NOMO-1 treated with dmso at 0.1 percent for 144 hours (cell line): Measurements from ENCODE around the gene LY6G5C.

Experiments
- DNase-seq: peaks from one replicate; lab custom pipeline; 2025; ENCODE audit not compliant: unreplicated experiment; lab: John Stamatoyannopoulos, UW

The LY6G5C gene

GRCh38 chr6:31663126-31663960, 17.5 kb downstream of the LY6G5C start:
- no peak for DNase-seq

GRCh38 chr6:31662124-31662723, 18.6 kb downstream of the LY6G5C start:
- no peak for DNase-seq

- no peak for DNase-seq
Observed at GRCh38 chr6:31661262-31662123, 19.4 kb downstream of the LY6G5C start.

- DNase-seq = peak; percentile 75
Observed at GRCh38 chr6:31660381-31661261, 20.2 kb downstream of the LY6G5C start, which contains the start of gene C6orf47. C6orf47 (minus strand) TSS chr6:31660778; CDS start chr6:31659947, 831 bp downstream.

GRCh38 chr6:31659649-31660380, 21.1 kb downstream of the LY6G5C start:
- peak; percentile 32 for DNase-seq

GRCh38 chr6:31658983-31659648, 21.8 kb downstream of the LY6G5C start:
- no peak for DNase-seq

GRCh38 chr6:31658158-31658688, 22.6 kb downstream of the LY6G5C start:
- no peak for DNase-seq

GRCh38 chr6:31657406-31658157, 23.3 kb downstream of the LY6G5C start:
- DNase-seq = no peak

- DNase-seq = no peak
Observed at GRCh38 chr6:31655349-31656237, 25.3 kb downstream of the LY6G5C start, which contains the start of gene APOM. APOM (plus strand) TSS chr6:31655894; CDS start chr6:31655967, 73 bp downstream.

GRCh38 chr6:31654574-31655348, 26.1 kb downstream of the LY6G5C start:
- no peak for DNase-seq

- peak; percentile 94 for DNase-seq
Observed at GRCh38 chr6:31652925-31653724, 27.7 kb downstream of the LY6G5C start.

- DNase-seq = peak; percentile 58
Observed at GRCh38 chr6:31651602-31652191, 29.2 kb downstream of the LY6G5C start.

- DNase-seq = no peak
Observed at GRCh38 chr6:31645325-31645724, 35.5 kb downstream of the LY6G5C start.

- DNase-seq = no peak
Observed at GRCh38 chr6:31643818-31644454, 36.9 kb downstream of the LY6G5C start.
